ENCODE measurements around the gene AIF1.

AIF1 gene

GRCh38 chr6:31614684-31615578, at the start of gene AIF1:
TSS of gene AIF1 (plus strand) at chr6:31615234. CDS start at chr6:31615330, 96 bp downstream.
- DNase-seq, result no peak

DNA sequence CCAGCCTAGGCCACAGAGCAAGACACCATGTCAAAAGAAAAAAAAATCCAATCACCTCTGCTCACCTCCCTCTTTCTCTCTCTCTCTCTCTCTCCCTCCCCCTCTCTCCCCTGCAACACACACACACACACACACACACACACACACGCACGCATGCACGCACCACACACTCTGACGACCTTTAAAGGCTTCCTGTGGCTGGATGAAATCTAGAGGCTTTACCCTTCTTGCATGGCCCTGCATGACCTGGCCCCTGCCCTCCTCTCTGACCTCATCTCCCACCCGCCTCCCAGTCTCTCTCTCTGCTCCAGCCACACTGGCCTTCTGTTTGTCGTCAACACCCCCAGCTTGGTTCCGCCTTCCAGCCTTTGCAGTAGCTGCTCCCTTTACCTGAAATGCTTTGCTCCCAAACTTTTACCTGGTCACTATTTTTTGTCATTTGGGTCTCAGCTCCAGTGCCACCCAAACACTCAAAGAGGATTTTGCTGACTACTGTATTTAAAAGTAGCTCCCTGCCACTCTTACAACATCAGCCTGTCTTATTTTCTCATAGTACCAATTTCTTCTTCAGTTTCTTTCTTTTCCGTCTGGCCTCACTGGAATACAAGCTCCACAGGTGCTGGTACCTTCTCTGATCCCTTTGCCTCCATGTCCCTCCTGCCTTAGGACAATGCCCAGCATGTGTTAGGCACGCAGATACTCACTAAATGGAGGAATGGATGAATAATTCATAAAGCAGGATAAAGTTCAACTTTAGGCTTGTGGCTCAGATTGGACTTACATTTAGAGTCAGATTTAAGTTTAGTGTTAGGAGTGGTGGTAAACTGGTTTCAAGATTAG, 47.3 kb upstream of the AIF1 start:
- peak in 1 of 2 donors; percentile 50 for DNase-seq

GRCh38 chr6:31568537-31568961, 46.5 kb upstream of the AIF1 start:
- DNase-seq, result peak; percentile 65 to 74

- no peak for DNase-seq
These were observed 45.0 kb upstream of the AIF1 start for GRCh38 chr6:31569861-31570536.

GRCh38 chr6:31572041-31572911, 42.8 kb upstream of the AIF1 start, which contains the start of gene LTA:
TSS of gene LTA (plus strand) at chr6:31572289. CDS start at chr6:31572743, 454 bp downstream.
- peak; percentile 80 to 87 for DNase-seq

GRCh38 chr6:31573239-31574105, 41.6 kb upstream of the AIF1 start:
- DNase-seq, result peak in 1 of 2 donors; percentile 37

GRCh38 chr6:31574106-31575061, 40.6 kb upstream of the AIF1 start:
- DNase-seq, result peak; percentile 62 to 72

DNA sequence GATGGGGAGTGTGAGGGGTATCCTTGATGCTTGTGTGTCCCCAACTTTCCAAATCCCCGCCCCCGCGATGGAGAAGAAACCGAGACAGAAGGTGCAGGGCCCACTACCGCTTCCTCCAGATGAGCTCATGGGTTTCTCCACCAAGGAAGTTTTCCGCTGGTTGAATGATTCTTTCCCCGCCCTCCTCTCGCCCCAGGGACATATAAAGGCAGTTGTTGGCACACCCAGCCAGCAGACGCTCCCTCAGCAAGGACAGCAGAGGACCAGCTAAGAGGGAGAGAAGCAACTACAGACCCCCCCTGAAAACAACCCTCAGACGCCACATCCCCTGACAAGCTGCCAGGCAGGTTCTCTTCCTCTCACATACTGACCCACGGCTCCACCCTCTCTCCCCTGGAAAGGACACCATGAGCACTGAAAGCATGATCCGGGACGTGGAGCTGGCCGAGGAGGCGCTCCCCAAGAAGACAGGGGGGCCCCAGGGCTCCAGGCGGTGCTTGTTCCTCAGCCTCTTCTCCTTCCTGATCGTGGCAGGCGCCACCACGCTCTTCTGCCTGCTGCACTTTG, 39.6 kb upstream of the AIF1 start, which contains the start of gene TNF:
TNF (plus strand) TSS at position 231 of the 567 bp plus-strand sequence; CDS start at position 408, 177 bp downstream.
- peak; percentile 86 to 91 for DNase-seq

- no peak for DNase-seq
These were observed 38.9 kb upstream of the AIF1 start for GRCh38 chr6:31575952-31576685.

DNA sequence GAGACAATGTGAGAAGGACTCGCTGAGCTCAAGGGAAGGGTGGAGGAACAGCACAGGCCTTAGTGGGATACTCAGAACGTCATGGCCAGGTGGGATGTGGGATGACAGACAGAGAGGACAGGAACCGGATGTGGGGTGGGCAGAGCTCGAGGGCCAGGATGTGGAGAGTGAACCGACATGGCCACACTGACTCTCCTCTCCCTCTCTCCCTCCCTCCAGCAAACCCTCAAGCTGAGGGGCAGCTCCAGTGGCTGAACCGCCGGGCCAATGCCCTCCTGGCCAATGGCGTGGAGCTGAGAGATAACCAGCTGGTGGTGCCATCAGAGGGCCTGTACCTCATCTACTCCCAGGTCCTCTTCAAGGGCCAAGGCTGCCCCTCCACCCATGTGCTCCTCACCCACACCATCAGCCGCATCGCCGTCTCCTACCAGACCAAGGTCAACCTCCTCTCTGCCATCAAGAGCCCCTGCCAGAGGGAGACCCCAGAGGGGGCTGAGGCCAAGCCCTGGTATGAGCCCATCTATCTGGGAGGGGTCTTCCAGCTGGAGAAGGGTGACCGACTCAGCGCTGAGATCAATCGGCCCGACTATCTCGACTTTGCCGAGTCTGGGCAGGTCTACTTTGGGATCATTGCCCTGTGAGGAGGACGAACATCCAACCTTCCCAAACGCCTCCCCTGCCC, 38.0 kb upstream of the AIF1 start:
- peak; percentile 64 to 70 for DNase-seq

GRCh38 chr6:31577579-31577966, 37.5 kb upstream of the AIF1 start:
- no peak for DNase-seq

- peak; percentile 21 to 61 for DNase-seq
These were observed 36.6 kb upstream of the AIF1 start for GRCh38 chr6:31578184-31579118.

DNA sequence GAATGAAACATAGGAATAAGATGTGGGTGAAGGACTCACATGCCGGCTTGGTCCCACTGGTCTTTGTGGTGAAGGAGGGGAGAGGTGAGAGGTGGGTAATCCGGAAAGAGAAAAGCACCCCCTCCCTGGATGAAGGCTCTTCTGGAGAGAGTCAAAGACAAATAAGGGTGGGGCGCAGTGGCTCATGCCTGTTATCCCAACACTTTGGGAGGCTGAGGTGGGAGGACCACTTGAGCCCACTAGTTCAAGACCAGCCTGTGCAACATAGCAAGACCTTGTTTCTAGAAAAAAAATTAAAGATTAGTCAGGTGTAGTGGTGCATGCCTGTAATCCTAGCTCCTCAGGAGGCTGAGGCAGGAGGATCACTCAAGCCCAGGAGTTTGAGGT, 35.9 kb upstream of the AIF1 start:
- peak in 1 of 2 donors; percentile 36 for DNase-seq

DNA sequence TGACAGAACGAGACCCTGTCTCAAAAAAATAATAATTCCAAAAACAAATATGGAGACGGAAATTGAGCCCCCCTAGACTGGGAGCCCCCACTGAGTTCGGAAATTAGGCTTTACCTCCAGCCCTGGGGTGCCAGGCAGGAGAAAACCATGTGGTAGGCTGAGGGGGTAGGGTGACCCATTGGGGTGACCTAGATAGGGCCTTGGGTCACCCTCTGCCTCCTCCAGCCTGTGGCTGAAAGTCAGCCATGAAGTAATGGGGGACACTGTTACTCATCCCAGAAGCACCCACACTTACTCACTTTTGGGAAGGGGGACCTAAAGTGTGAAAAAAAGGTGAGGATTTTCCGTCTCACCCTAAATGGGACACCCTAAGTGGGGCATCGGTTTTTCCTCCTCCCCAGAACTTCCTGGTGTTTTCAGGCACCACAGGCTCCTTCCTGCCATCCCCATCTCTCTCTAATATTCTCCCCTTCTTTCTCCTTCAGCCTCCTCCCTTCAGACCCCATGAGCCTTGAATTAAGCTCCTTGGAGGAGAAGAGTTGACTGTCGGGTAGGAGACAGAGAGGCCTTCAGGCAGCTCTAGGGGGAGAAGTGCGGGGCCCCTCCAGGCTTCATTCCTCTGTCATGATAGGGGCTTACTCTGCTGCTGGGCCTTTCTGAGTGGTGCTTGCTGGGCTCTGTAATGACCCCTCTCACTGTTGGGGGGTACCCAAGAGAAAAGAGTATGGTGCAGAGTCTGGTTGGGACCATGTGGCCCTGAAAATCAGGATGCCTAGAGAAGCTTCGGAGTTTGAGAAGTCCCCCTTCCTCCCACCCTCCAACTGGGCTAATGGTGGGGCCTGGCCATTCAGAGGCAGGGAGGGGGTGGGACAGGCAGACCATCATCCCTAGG, 35.2 kb upstream of the AIF1 start:
- DNase-seq, result peak; percentile 40 to 64

DNA sequence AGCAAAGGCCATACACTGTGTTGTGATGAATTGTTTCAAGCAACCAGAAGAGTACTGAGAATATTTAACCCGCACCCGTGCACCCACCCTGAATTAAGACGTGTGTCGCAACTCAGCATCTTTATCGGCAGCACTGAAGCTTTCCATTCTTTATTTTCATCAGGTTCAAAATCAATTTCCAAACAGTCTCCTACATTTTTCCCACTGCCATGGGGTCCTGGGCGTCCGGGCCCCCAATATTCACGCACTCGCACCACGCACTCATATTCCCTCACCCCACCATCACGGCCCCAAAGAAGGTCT, 34.6 kb upstream of the AIF1 start:
- no peak for DNase-seq
